Naive thymus-derived CD8-positive, alpha-beta T cell (primary cell): ENCODE measurements around the gene RUFY1. TPM values are rescaled to one million over a fixed set of nuclear protein-coding genes. Genes with fewer than 3 reads are reported as not detected.
A peak's percentile ranks its signal among the peaks of the same experiment; 100 is the strongest.

ENCODE experiments used
- ATAC-seq, 2 donors: fragments of 150-1000 bp; cut with Tn5 transposase in 1 of 2; sonication (Bioruptor Pico), chemical (Tn5 transposase) in 1 of 2; 1 replicate in 1 of 2; 2 replicates in 1 of 2; pipeline ENCODE4 v1.10.0; 2021; ENCODE audit warnings: mild to moderate bottlenecking in 2 of 2, moderate library complexity in 2 of 2
- POLR2A ChIA-PET: fragments of 350-600 bp; sonication (Branson Sonifier 250); formaldehyde crosslinking; loops from one replicate; lab custom pipeline; 2021; ENCODE audit warnings: antibody characterized with exemption; lab: Charles Lee
- DNase-seq, 10 donors: peaks; one replicate each; pipeline versions ENCODE4 v3.0.0 to v3.0.0-alpha.2; 2020 to 2022
- H3K27ac Mint-ChIP-seq, 10 donors: one replicate each; pipeline ENCODE4 v1.8.0; 2020 to 2022; ENCODE audit warnings: mild to moderate bottlenecking in 10 of 10, mixed read lengths in 10 of 10, moderate library complexity in 4 of 10, inconsistent platforms in 1 of 10
- H3K27me3 Mint-ChIP-seq, 5 donors: one replicate each; pipeline ENCODE4 v1.8.0; 2021 to 2022; ENCODE audit warnings: mixed read lengths in 5 of 5
- H3K36me3 Mint-ChIP-seq, 3 donors: one replicate each; pipeline ENCODE4 v1.8.0; 2020 to 2022; ENCODE audit warnings: mixed read lengths in 3 of 3, mild to moderate bottlenecking in 2 of 3, inconsistent platforms in 1 of 3
- H3K4me1 Mint-ChIP-seq, 4 donors: one replicate each; pipeline ENCODE4 v1.8.0; 2021 to 2022; ENCODE audit warnings: mixed read lengths in 4 of 4
- H3K4me3 Mint-ChIP-seq, 10 donors: one replicate each; pipeline ENCODE4 v1.8.0; 2020 to 2022; ENCODE audit warnings: mild to moderate bottlenecking in 10 of 10, mixed read lengths in 10 of 10, moderate library complexity in 6 of 10, inconsistent platforms in 1 of 10
- H3K9me3 Mint-ChIP-seq, 9 donors: one replicate each; pipeline ENCODE4 v1.8.0; 2020 to 2022; ENCODE audit warnings: mixed read lengths in 9 of 9, mild to moderate bottlenecking in 3 of 9, inconsistent platforms in 1 of 9, moderate library complexity in 1 of 9
- polyA plus RNA-seq, 3 donors: library from polyadenylated mRNA; unstranded; fragments of 300-500 nt; fragmentation: Illumina TruSeq; gene quantifications; one replicate each; pipeline ENCODE4 v1.2.3, GENCODE V29; 2021
- total RNA-seq, 8 experiments: library from RNA in 2 of 8; stranded (reverse) in 2 of 8; gene quantifications; one replicate each; pipeline ENCODE4 v1.2.3 and lab custom pipeline; 2021 to 2026

The RUFY1 gene
- total and polyA plus RNA-seq, 5 experiments from 2014 or later, result 27.9 to 63.4 (median 35.3) TPM

- peaks cover 27 to 66% (median 61%) of the 10 kb centered on the region in 4 donors for H3K4me1 Mint-ChIP-seq
- ATAC-seq, result no peak
- H3K36me3 Mint-ChIP-seq, result peaks cover 5 to 84% (median 27%) of the 10 kb centered on the region in 3 donors
- no peaks in the 10 kb centered on the region for H3K9me3 Mint-ChIP-seq
- H3K27ac Mint-ChIP-seq, result peak overlapping the region in 9 of 10 donors; percentile 4 to 89 (median 54)
- POLR2A ChIA-PET, result interaction anchor here (4.9 kb wide), 1 partner anchor 12 kb away, joined by 51 read pairs; the partner anchor contains the start of gene HNRNPH1
- peak overlapping the region in 4 of 10 donors; percentile 19 to 49 (median 26) for H3K4me3 Mint-ChIP-seq
- DNase-seq, result no peak
- H3K27me3 Mint-ChIP-seq, result no peaks in the 10 kb centered on the region
These were observed 59.4 kb downstream of the RUFY1 start for GRCh38 chr5:179609834-179610108.

DNA sequence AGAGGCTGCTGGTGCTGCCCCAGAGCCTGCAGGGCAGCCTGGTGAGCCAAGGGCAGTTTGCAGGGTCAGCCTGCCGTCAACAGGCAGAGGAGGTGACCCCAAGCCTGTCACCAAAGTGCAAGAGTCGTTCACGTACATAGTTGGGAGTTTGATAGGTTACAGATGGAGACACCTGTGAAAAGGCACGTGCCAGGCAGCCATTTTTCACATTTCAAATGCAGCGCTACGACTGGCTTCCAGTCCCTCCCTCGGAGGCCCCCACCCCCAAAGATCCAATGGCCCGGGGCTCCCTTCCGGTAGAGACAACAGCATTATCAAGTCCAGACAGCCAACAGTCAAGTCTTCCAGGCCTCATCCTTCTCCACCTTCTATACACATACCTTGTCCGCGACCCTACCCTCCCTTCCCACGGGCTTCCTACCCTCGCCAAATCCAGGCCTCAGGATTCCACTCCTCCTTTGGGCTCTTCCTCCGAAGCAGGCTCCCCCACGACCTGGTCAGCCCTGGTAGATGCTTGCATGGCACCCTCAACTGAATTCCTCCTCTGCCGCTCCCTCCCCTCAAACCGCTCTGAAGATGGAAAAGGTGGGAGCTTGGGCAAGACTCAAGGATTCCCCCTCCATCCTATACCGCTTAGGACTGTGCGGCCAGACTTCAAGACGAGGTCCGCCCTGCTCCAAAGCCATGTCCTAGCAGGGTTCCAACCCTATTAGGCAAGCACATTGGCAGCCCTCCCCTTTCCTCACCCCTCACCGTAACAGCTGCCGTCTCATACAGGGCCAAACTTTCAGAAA lies 60.0 kb downstream of the RUFY1 start:
- ATAC-seq (no peak), DNase-seq (no peak)
- Mint-ChIP-seq H3K36me3 (peaks cover 5 to 87% (median 29%) of the 10 kb centered on the region in 3 donors), H3K4me3 (peak overlapping the region in 3 of 10 donors; percentile 21 to 45 (median 23)), H3K9me3 (no peaks in the 10 kb centered on the region), H3K27me3 (no peaks in the 10 kb centered on the region), H3K4me1 (peaks cover 27 to 69% (median 65%) of the 10 kb centered on the region in 4 donors), H3K27ac (peak overlapping the region in 9 of 10 donors; percentile 23 to 89 (median 61))
- POLR2A ChIA-PET, result interaction anchor here (1.5 to 4.9 kb wide), 3 partner anchors 9 to 13 kb away, joined by 6 to 51 read pairs (median 31); partner anchors contain the start of gene HNRNPH1

GRCh38 chr5:179610903-179611265 lies 60.5 kb downstream of the RUFY1 start:
- H3K27me3 Mint-ChIP-seq, result no peaks in the 10 kb centered on the region
- H3K27ac Mint-ChIP-seq, result peak overlapping the region in 7 of 10 donors; percentile 27 to 89 (median 52)
- H3K4me1 Mint-ChIP-seq, result peaks cover 27 to 73% (median 69%) of the 10 kb centered on the region in 4 donors
- peak overlapping the region in 1 of 10 donors; percentile 23 for H3K4me3 Mint-ChIP-seq
- POLR2A ChIA-PET, result interaction anchor here (1.5 to 2.0 kb wide), 2 partner anchors 9 to 12 kb away, joined by 6 to 31 read pairs; partner anchors contain the start of gene HNRNPH1
- DNase-seq, result no peak
- no peaks in the 10 kb centered on the region for H3K9me3 Mint-ChIP-seq
- H3K36me3 Mint-ChIP-seq, result peaks cover 5 to 87% (median 33%) of the 10 kb centered on the region in 3 donors
- no peak for ATAC-seq

DNA sequence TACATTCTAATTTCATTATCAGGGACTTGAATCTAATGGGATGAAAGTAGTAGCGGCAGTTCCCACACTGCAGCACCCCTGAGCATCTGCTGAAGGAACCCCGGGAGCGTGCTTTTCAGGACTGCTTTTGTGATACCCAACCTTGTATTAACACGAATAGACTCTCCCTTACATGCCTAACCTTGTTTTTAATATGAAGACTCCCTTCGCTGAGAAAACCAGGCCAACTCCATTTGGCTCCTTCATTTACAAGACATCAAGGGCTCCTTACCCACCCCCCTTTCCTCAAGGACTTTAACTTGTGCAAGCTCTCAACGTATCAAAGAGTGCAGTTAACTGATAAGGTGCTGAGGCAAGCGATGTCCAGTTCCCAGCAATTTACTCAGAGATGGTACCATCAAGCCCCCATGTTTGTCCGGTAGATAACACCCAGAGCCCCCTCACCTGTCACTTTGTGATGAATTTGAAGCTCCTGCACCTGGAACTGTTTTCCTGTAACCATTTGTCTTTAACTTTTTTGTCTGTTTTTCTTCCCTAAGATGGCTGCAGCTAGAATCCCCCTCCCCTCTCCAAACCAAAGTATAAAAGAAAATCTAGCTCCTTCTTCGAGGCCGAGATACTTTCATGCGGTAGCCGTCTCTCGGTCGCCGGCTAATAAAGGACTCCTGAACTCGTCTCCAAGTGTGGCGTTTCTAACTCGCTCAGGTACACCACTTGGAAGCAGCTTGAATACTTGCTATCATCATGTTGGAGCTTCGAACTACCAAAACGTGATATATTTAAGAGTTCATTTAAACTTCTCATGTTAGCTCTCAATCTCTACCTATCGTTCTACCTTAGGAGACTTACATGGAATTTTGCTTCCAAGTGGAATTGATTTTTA lies 62.5 kb downstream of the RUFY1 start:
- DNase-seq (peak in 1 of 10 donors; percentile 31), ATAC-seq (no peak)
- peaks cover 13 to 96% (median 49%) of the 10 kb centered on the region in 3 donors for H3K36me3 Mint-ChIP-seq
- no peaks in the 10 kb centered on the region for H3K27me3 Mint-ChIP-seq
- H3K9me3 Mint-ChIP-seq, result no peaks in the 10 kb centered on the region
- H3K4me3 Mint-ChIP-seq, result peak overlapping the region in 6 of 10 donors; percentile 7 to 70 (median 42)
- POLR2A ChIA-PET, result interaction anchor here (0.6 to 3.7 kb wide), 4 partner anchors 10 to 53 kb away, joined by 3 to 33 read pairs (median 4); partner anchors contain the start of gene HNRNPH1
- peak overlapping the region in 9 of 10 donors; percentile 33 to 86 (median 68) for H3K27ac Mint-ChIP-seq
- H3K4me1 Mint-ChIP-seq, result peaks cover 41 to 85% (median 81%) of the 10 kb centered on the region in 4 donors

DNA sequence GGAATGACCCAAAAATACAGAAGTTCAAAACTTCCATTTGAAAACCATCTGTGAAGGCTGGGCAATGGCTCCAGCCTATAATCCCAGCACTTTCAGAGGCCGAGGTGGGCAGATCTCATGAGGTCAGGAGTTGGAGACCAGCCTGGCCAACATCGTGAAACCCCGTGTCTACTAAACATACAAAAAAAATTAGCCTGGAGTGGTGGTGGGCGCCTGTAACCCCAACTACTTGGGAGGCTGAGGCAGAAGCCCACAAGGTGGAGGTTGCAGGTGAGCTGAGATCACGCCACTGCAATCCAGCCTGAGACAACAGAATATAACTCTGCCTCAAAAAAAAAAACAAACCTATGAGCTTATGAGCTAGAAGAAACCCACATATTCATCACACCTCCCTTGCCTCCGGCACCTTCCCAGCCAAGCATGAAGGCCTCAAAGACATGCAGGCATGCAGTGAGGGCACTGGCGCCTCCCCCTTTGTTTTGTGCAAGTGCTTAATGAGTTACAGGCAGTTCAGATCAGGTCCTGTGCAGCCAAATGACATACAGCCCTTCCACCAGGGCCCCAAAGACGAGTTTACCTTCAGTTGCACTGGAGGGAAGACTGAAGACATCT lies 63.2 kb downstream of the RUFY1 start:
- Mint-ChIP-seq H3K4me3 (peak overlapping the region in 4 of 10 donors; percentile 7 to 70 (median 38)), H3K4me1 (peaks cover 42 to 85% (median 79%) of the 10 kb centered on the region in 4 donors)
- DNase-seq, result peak in 3 of 10 donors; percentile 31 to 53 (median 31)

GRCh38 chr5:179614745-179615144 lies 64.4 kb downstream of the RUFY1 start:
- ATAC-seq (no peak), DNase-seq (peak in 1 of 10 donors; percentile 35)
- H3K4me3 Mint-ChIP-seq, result no peak overlapping the region
- H3K27ac Mint-ChIP-seq, result peak overlapping the region in 4 of 10 donors; percentile 24 to 80 (median 44)
- no peaks in the 10 kb centered on the region for H3K9me3 Mint-ChIP-seq
- no peaks in the 10 kb centered on the region for H3K27me3 Mint-ChIP-seq
- peaks cover 39 to 85% (median 77%) of the 10 kb centered on the region in 4 donors for H3K4me1 Mint-ChIP-seq
- POLR2A ChIA-PET, result interaction anchor here (0.6 to 3.7 kb wide), 5 partner anchors 9 to 129 kb away, joined by 4 to 33 read pairs (median 4); partner anchors contain the start of genes HNRNPH1, MAML1 and RUFY1
- H3K36me3 Mint-ChIP-seq, result peaks cover 22 to 99% (median 53%) of the 10 kb centered on the region in 3 donors

More for the DNA sequence above, 63.2 kb downstream of the RUFY1 start:
- peak; percentile 10 to 36 for ATAC-seq
- Mint-ChIP-seq H3K9me3 (no peaks in the 10 kb centered on the region), H3K27me3 (no peaks in the 10 kb centered on the region), H3K36me3 (peaks cover 18 to 99% (median 53%) of the 10 kb centered on the region in 3 donors), H3K27ac (peak overlapping the region in 8 of 10 donors; percentile 27 to 86 (median 56))
- POLR2A ChIA-PET, result interaction anchor here (1.1 to 3.7 kb wide), 3 partner anchors 10 to 119 kb away, joined by 3 to 33 read pairs (median 4); partner anchors contain the start of genes HNRNPH1 and MAML1

DNA sequence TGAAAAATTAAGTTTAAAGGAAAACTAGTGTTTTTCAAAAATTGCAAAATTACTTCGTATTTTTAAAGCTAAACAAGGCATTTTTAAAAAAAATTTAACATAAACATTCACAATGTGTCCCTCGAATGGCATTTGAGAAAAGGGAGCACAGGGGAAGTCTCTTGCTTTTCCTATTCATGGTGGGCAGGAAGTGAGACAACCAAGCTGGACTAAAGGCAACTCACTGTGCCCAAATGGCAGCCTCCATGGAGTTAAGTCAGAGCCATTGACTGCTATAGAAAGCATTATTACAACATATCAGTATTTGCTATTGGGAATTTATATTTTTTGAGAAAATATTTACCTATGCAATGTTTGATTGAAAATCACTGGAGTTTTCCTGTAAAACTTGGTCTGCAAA lies 64.8 kb downstream of the RUFY1 start:
- Mint-ChIP-seq H3K36me3 (peaks cover 26 to 99% (median 53%) of the 10 kb centered on the region in 3 donors), H3K9me3 (no peaks in the 10 kb centered on the region), H3K27me3 (no peaks in the 10 kb centered on the region), H3K4me1 (peaks cover 39 to 85% (median 77%) of the 10 kb centered on the region in 4 donors), H3K27ac (peak overlapping the region in 2 of 10 donors; percentile 6 to 74), H3K4me3 (no peak overlapping the region)
- ATAC-seq, result no peak
- POLR2A ChIA-PET, result interaction anchor here (1.0 to 3.7 kb wide), 3 partner anchors 8 to 64 kb away, joined by 4 to 33 read pairs (median 4); partner anchors contain the start of genes HNRNPH1 and RUFY1
- DNase-seq, result no peak

- peak overlapping the region in 8 of 10 donors; percentile 6 to 38 (median 26) for H3K4me3 Mint-ChIP-seq
- POLR2A ChIA-PET, result interaction anchor here (0.5 to 3.7 kb wide), 5 partner anchors 7 to 1189 kb away, joined by 3 to 33 read pairs (median 4); partner anchors contain the start of genes HNRNPH1 and RUFY1
- H3K27ac Mint-ChIP-seq, result peak overlapping the region in 7 of 10 donors; percentile 6 to 83 (median 67)
- DNase-seq (no peak), ATAC-seq (no peak)
- peaks cover 38 to 86% (median 77%) of the 10 kb centered on the region in 4 donors for H3K4me1 Mint-ChIP-seq
- H3K9me3 Mint-ChIP-seq, result no peaks in the 10 kb centered on the region
- H3K27me3 Mint-ChIP-seq, result no peaks in the 10 kb centered on the region
- H3K36me3 Mint-ChIP-seq, result peaks cover 32 to 99% (median 62%) of the 10 kb centered on the region in 3 donors
These were observed 65.7 kb downstream of the RUFY1 start for GRCh38 chr5:179616002-179616594.

GRCh38 chr5:179617930-179618329 lies 67.6 kb downstream of the RUFY1 start:
- H3K27me3 Mint-ChIP-seq, result no peaks in the 10 kb centered on the region
- peak overlapping the region; percentile 7 to 99 (median 44) for H3K4me3 Mint-ChIP-seq
- H3K4me1 Mint-ChIP-seq, result peaks cover 41 to 89% (median 77%) of the 10 kb centered on the region in 4 donors
- POLR2A ChIA-PET, result interaction anchor here (0.6 to 2.2 kb wide), 3 partner anchors 10 to 675 kb away, joined by 6 to 8 read pairs (median 7); partner anchors contain the start of gene RUFY1
- peaks cover 44 to 98% (median 70%) of the 10 kb centered on the region in 3 donors for H3K36me3 Mint-ChIP-seq
- peak overlapping the region; percentile 30 to 86 (median 56) for H3K27ac Mint-ChIP-seq
- peaks cover 0 to 1% (median 0%) of the 10 kb centered on the region in 9 donors for H3K9me3 Mint-ChIP-seq
- ATAC-seq, result no peak
- DNase-seq, result no peak

DNA sequence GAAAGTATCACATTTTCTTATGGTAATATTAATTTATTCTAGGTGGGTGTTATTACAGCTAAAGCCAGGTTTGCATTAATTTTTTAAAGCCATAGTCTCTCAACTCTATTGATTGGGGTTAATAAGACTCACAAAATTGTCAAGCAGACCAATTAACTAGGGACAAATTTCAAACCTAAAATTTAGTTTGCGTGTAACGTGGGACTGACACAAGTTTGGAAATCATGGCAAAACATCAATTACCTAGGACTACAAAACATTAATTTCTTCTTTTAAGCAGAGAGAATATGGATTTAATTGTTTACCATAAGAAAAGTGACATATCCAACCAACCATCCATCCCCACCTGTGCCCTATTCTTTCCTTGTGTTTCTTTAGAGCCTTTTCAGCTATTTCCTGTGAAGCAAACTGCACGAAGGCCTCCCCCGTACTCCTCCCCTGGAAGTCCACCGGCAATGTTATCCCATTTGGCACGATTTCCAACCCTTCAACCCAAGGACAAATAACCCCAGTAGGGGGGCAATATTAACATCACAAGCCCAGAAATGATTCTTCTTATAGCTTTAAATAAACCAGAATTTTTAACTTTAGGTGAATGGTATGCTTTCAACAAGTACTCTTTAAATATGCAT lies 68.7 kb downstream of the RUFY1 start:
- Mint-ChIP-seq H3K27me3 (no peaks in the 10 kb centered on the region), H3K27ac (peak overlapping the region; percentile 24 to 93 (median 86)), H3K9me3 (peaks cover 0 to 3% (median 0%) of the 10 kb centered on the region in 9 donors), H3K4me3 (peak overlapping the region; percentile 86 to 99 (median 94)), H3K36me3 (peaks cover 40 to 93% (median 60%) of the 10 kb centered on the region in 3 donors), H3K4me1 (peaks cover 42 to 82% (median 71%) of the 10 kb centered on the region in 4 donors)
- POLR2A ChIA-PET, result interaction anchor here (1.5 to 5.7 kb wide), 4 partner anchors 8 to 69 kb away, joined by 3 to 51 read pairs (median 6); partner anchors contain the start of gene RUFY1
- no peak for DNase-seq
- ATAC-seq, result no peak
